GM18508 (cell line): ENCODE measurements around the gene SDC4.
"Not testable (repeated sequence)": the region's sequence is repeated elsewhere in the genome, so short reads cannot be mapped to it uniquely, and the experiment has no call there.

Experiments
- ATAC-seq: cut with Tn5 transposase; IDR thresholded peaks from one replicate; pipeline ENCODE4 v1.9.1; 2021; ENCODE audit warnings: moderate number of reproducible peaks; ENCODE audit not compliant: insufficient read depth, unreplicated experiment

The SDC4 gene

GRCh38 chr20:45365444-45365970 lies 17.3 kb upstream of the SDC4 start:
- ATAC-seq: no peak

GRCh38 chr20:45363611-45364492 lies 15.6 kb upstream of the SDC4 start:
- no peak for ATAC-seq

GRCh38 chr20:45362804-45363610 lies 14.8 kb upstream of the SDC4 start, which contains the start of gene SYS1:
SYS1 (plus strand) TSS chr20:45363156; CDS start chr20:45363532, 376 bp downstream.
- ATAC-seq: peak; percentile 66

GRCh38 chr20:45361793-45362192 lies 13.6 kb upstream of the SDC4 start:
- no peak for ATAC-seq

GRCh38 chr20:45359406-45360148 lies 11.4 kb upstream of the SDC4 start:
- ATAC-seq: no peak

- no peak for ATAC-seq
These were observed 10.8 kb upstream of the SDC4 start for GRCh38 chr20:45359069-45359405.

GRCh38 chr20:45358282-45359068 lies 10.3 kb upstream of the SDC4 start:
- no peak for ATAC-seq

- no peak for ATAC-seq
These were observed 7.2 kb upstream of the SDC4 start for GRCh38 chr20:45355209-45356084.

GRCh38 chr20:45354423-45355208 lies 6.4 kb upstream of the SDC4 start:
- ATAC-seq: no peak

GRCh38 chr20:45353746-45354145 lies 5.5 kb upstream of the SDC4 start:
- no peak for ATAC-seq

- no peak for ATAC-seq
These were observed 4.5 kb upstream of the SDC4 start for GRCh38 chr20:45352729-45353128.

GRCh38 chr20:45350795-45351194 lies 2.6 kb upstream of the SDC4 start:
- ATAC-seq: not testable (repeated sequence)

GRCh38 chr20:45350217-45350616 lies 2.0 kb upstream of the SDC4 start:
- ATAC-seq: no peak

GRCh38 chr20:45347297-45347935 lies 808 bp downstream of the SDC4 start:
- ATAC-seq: no peak

GRCh38 chr20:45346851-45347250 lies 1.4 kb downstream of the SDC4 start:
- no peak for ATAC-seq

- ATAC-seq: no peak
These were observed 1.9 kb downstream of the SDC4 start for GRCh38 chr20:45346291-45346718.

- ATAC-seq: no peak
These were observed 2.9 kb downstream of the SDC4 start for GRCh38 chr20:45345104-45345936.
